Measurements from ENCODE around the gene RXRA.
"Not testable (repeated sequence)": the region's sequence is repeated elsewhere in the genome, so short reads cannot be mapped to it uniquely, and the experiment has no call there.

Gene RXRA

DNA sequence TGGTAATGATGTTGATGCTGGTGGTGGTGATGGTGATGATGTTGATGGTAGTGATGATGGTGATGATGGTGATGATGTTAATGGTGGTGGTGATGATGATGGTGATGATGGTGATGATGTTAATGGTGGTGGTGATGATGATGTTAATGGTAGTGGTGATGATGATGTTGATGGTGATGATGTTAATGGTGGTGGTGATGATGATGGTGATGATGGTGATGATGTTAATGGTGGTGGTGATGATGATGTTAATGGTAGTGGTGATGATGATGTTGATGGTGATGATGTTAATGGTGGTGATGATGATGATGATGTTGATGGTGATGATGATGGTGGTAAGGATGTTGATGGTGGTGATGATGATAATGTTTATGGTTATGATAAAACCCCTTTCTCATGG, 20.2 kb upstream of the RXRA start:
- TF ChIP-seq, protein P1, sequence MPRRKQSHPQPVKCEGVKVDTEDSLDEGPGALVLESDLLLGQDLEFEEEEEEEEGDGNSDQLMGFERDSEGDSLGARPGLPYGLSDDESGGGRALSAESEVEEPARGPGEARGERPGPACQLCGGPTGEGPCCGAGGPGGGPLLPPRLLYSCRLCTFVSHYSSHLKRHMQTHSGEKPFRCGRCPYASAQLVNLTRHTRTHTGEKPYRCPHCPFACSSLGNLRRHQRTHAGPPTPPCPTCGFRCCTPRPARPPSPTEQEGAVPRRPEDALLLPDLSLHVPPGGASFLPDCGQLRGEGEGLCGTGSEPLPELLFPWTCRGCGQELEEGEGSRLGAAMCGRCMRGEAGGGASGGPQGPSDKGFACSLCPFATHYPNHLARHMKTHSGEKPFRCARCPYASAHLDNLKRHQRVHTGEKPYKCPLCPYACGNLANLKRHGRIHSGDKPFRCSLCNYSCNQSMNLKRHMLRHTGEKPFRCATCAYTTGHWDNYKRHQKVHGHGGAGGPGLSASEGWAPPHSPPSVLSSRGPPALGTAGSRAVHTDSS (tag by site-specific recombination; IDR thresholded peaks at IDR 0.05), result peak; percentile 83
- H3K9me3 ChIP-seq (ENCODE audit: control insufficient read depth, insufficient read depth, low read depth, low read length); H3K4me1 ChIP-seq (ENCODE audit: control insufficient read depth, insufficient read depth, low read length); H3K4me3 ChIP-seq (ENCODE audit: low read depth, low read length); H3K36me3 ChIP-seq (ENCODE audit: control insufficient read depth in 2 of 2, insufficient read depth in 1 of 2, low read length in 2 of 2); CTCF ChIA-PET; H3K27ac ChIP-seq (ENCODE audit: extremely low read depth, low read depth, low read length); POLR2A ChIA-PET: not testable (repeated sequence)

DNA sequence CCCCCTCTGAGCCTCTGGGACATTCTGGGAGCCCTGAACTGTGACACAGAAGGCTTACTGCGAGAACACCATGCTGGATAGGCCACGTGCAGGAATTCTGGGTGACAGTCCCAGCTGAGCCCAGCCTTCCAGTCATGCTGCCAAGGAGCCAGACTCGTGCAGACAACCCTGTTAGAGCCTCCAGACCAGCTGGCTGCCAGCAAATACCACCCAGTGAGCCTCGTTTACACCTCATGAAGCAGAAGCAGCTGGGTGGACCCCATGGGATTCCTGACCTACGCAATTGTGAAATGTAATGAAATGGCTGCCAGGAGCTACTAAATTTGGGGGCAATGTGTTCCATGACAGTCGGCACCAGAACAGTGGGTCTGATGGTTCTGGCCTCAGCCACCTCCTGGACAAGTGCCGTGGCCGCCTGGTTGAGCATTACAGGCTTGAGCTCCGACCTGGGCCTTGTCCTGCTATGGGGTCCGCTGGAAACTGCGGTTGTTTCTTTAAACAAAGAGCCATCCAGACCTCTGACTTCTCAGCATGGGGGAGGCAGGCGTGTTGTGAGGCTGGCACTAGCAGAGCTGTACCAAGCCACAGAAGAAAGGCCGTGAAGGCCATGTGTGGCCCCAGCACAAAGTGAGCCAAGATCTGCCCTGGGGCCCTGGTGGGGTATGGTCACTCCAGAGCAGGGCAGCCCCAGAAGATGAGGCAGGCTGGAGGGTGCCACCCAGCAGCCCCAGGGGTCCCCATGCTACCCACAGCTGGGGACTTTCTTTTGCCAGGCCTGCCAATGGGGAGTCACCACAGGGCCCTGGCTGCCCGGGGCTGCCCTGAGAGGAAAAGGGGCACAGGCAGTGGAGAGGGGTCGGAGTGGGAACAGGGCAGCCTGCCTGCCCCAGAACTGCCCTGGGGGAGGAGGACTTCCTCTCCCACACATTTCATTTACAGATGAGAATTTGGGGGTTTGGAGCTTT, 19.3 kb upstream of the RXRA start:
- H3K4me1 ChIP-seq (ENCODE audit: control insufficient read depth, insufficient read depth, low read length), result no peaks in the 10 kb centered on the region
- ChIA-PET POLR2A (no interaction called here), CTCF (interaction anchor here (0.6 to 1.0 kb wide), 2 partner anchors 25 to 44 kb away, joined by 3 read pairs; no protein-coding TSS in a partner anchor)
- H3K4me3 ChIP-seq (ENCODE audit: low read depth, low read length), result no peak overlapping the region
- TF ChIP-seq ZIC2 (tag by site-specific recombination; IDR thresholded peaks at IDR 0.05) (peak; percentile 65), KLF10 (tag by site-specific recombination; IDR thresholded peaks at IDR 0.05) (no peak)
- H3K36me3 ChIP-seq (ENCODE audit: control insufficient read depth in 2 of 2, insufficient read depth in 1 of 2, low read length in 2 of 2), result no peaks in the 10 kb centered on the region
- no peaks in the 10 kb centered on the region for H3K9me3 ChIP-seq (ENCODE audit: control insufficient read depth, insufficient read depth, low read depth, low read length)
- H3K27ac ChIP-seq (ENCODE audit: extremely low read depth, low read depth, low read length), result no peak overlapping the region

DNA sequence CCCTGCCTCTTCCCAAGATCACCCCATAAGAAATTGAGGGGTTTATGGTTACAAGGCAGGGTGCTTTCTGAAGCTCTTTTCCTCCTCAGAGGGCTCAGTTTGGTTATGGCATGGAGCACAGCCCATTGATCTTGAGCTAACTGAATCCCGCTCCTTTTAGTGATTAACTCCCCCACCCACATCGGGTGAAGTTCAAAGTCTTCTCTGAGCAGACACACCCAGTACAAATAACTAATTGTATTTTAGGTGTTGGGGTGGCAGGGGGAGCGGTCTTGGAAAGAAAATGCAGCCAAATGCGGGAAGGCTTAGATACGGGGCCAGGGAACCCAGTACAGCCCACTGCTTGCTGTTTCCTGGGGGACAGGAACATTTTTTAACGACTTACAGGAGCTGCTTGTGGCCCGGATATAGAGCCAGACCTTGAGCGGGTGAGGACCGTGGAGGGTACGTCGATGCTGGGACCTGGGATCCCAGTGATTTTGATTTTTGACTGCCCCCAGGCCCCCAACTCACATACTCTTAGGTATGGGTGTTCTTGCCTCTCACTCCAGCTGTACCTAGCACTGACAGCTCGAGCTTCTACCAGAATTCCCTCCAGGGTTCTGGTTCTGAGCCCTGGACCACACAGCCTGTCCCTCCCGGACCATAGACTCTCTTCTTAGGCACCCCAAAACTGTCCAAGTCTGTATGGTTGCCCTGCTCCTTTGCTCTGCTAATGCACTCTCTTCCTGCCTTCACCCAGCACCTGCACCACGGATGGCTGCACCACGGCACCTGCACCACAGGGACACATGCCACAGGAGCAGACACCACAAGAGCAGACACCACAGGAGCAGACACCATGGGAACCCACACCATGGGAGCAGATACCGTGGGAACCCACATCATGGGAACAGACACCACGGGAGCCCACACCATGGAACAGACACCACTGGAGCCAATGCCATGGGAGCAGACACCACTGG, 18.3 kb upstream of the RXRA start:
- ChIA-PET CTCF (interaction anchor here (0.6 to 1.0 kb wide), 2 partner anchors 26 to 95 kb away, joined by 3 read pairs; no protein-coding TSS in a partner anchor), POLR2A (no interaction called here)
- Histone ChIP-seq H3K27ac (ENCODE audit: extremely low read depth, low read depth, low read length) (no peak overlapping the region), H3K9me3 (ENCODE audit: control insufficient read depth, insufficient read depth, low read depth, low read length) (no peaks in the 10 kb centered on the region), H3K4me1 (ENCODE audit: control insufficient read depth, insufficient read depth, low read length) (no peaks in the 10 kb centered on the region), H3K4me3 (ENCODE audit: low read depth, low read length) (no peak overlapping the region), H3K36me3 (ENCODE audit: control insufficient read depth in 2 of 2, insufficient read depth in 1 of 2, low read length in 2 of 2) (no peaks in the 10 kb centered on the region)
- TF ChIP-seq ZNF530 (tag by site-specific recombination; IDR thresholded peaks at IDR 0.05; ENCODE audit: low read depth) (no peak), ZNF239 (tag by site-specific recombination; IDR thresholded peaks at IDR 0.05) (no peak), ZNF561 (tag by site-specific recombination; IDR thresholded peaks at IDR 0.05; ENCODE audit: borderline replicate concordance) (no peak), ZXDB (tag by site-specific recombination; IDR thresholded peaks at IDR 0.05) (no peak), ZBTB8A (tag by site-specific recombination; IDR thresholded peaks at IDR 0.05) (no peak), ZNF292 (tag by site-specific recombination; IDR thresholded peaks at IDR 0.05; ENCODE audit: borderline replicate concordance, low read depth) (no peak), MEIS1 (CRISPR knock-in tag; IDR thresholded peaks at IDR 0.05; ENCODE audit: borderline replicate concordance) (no peak), SCRT2 (tag by site-specific recombination; IDR thresholded peaks at IDR 0.05) (no peak), ZNF404 (tag by site-specific recombination; IDR thresholded peaks at IDR 0.05) (no peak), ZBTB1 (tag by site-specific recombination; IDR thresholded peaks at IDR 0.05) (no peak), EGR2 (tag by site-specific recombination; IDR thresholded peaks at IDR 0.05; ENCODE audit: low read depth) (no peak), ZNF600 (tag by site-specific recombination; IDR thresholded peaks at IDR 0.05) (no peak), GLI2 (tag by site-specific recombination; IDR thresholded peaks at IDR 0.05; ENCODE audit: borderline replicate concordance, low read depth) (no peak), ZNF701 (tag by site-specific recombination; IDR thresholded peaks at IDR 0.05) (no peak)
- TF ChIP-seq, protein P2, sequence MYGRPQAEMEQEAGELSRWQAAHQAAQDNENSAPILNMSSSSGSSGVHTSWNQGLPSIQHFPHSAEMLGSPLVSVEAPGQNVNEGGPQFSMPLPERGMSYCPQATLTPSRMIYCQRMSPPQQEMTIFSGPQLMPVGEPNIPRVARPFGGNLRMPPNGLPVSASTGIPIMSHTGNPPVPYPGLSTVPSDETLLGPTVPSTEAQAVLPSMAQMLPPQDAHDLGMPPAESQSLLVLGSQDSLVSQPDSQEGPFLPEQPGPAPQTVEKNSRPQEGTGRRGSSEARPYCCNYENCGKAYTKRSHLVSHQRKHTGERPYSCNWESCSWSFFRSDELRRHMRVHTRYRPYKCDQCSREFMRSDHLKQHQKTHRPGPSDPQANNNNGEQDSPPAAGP (tag by site-specific recombination; IDR thresholded peaks at IDR 0.05), result no peak
- TF ChIP-seq, protein P3, sequence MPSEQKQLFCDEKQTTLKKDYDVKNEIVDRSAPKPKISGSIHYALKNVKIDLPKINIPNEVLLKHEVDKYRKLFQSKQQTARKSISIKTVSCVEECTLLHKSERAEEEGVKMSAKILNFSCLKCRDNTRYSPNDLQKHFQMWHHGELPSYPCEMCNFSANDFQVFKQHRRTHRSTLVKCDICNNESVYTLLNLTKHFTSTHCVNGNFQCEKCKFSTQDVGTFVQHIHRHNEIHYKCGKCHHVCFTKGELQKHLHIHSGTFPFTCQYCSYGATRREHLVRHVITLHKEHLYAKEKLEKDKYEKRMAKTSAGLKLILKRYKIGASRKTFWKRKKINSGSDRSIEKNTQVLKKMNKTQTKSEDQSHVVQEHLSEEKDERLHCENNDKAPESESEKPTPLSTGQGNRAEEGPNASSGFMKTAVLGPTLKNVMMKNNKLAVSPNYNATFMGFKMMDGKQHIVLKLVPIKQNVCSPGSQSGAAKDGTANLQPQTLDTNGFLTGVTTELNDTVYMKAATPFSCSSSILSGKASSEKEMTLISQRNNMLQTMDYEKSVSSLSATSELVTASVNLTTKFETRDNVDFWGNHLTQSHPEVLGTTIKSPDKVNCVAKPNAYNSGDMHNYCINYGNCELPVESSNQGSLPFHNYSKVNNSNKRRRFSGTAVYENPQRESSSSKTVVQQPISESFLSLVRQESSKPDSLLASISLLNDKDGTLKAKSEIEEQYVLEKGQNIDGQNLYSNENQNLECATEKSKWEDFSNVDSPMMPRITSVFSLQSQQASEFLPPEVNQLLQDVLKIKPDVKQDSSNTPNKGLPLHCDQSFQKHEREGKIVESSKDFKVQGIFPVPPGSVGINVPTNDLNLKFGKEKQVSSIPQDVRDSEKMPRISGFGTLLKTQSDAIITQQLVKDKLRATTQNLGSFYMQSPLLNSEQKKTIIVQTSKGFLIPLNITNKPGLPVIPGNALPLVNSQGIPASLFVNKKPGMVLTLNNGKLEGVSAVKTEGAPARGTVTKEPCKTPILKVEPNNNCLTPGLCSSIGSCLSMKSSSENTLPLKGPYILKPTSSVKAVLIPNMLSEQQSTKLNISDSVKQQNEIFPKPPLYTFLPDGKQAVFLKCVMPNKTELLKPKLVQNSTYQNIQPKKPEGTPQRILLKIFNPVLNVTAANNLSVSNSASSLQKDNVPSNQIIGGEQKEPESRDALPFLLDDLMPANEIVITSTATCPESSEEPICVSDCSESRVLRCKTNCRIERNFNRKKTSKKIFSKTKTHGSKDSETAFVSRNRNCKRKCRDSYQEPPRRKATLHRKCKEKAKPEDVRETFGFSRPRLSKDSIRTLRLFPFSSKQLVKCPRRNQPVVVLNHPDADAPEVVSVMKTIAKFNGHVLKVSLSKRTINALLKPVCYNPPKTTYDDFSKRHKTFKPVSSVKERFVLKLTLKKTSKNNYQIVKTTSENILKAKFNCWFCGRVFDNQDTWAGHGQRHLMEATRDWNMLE (tag by site-specific recombination; conservative IDR thresholded peaks at IDR 0.05; ENCODE audit: low read depth), result no peak
- TF ChIP-seq, protein P4, sequence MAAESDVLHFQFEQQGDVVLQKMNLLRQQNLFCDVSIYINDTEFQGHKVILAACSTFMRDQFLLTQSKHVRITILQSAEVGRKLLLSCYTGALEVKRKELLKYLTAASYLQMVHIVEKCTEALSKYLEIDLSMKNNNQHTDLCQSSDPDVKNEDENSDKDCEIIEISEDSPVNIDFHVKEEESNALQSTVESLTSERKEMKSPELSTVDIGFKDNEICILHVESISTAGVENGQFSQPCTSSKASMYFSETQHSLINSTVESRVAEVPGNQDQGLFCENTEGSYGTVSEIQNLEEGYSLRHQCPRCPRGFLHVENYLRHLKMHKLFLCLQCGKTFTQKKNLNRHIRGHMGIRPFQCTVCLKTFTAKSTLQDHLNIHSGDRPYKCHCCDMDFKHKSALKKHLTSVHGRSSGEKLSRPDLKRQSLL (tag by site-specific recombination; IDR thresholded peaks at IDR 0.05), result no peak

Measured in HEK293 (cell line).